Endothelial cell of umbilical vein (primary cell): ENCODE data around the gene GREB1. TPM values are rescaled to one million over a fixed set of nuclear protein-coding genes. Genes with fewer than 3 reads are reported as not detected.

ENCODE experiments used
- BruUV-seq: library from RNA; stranded (reverse); fragments of 400-500 nt; replicated peaks from 2 replicates; lab custom pipeline; 2021; lab: Mats Ljungman, UMichigan
- CTCF ChIA-PET: fragments of 300-600, 350-600 bp; sonication (Branson Sonifier 250); formaldehyde crosslinking; loops from one replicate; lab custom pipeline; 2021; ENCODE audit warnings: antibody characterized with exemption, inconsistent platforms; lab: Charles Lee
- POLR2A ChIA-PET: fragments of 300-600, 350-600 bp; sonication (Branson Sonifier 250); formaldehyde crosslinking; loops from one replicate; lab custom pipeline; 2021; ENCODE audit warnings: antibody characterized with exemption, inconsistent platforms; lab: Charles Lee
- DNase-seq: peaks from one replicate; pipeline ENCODE4 v3.0.0-alpha.2; 2011; ENCODE audit warnings: low read depth, low spot score
- FAIRE-seq: peaks from 2 replicates; lab custom pipeline; 2011; peaks lifted over from hg19 to GRCh38; lab: Jason Lieb, UNC
- H2AFZ ChIP-seq: 2 replicates; pipeline ENCODE4 v1.6.0; 2012; ENCODE audit warnings: low read depth, low read length, control low read depth, inconsistent platforms
- H3K27ac ChIP-seq: 2 replicates; pipeline ENCODE4 v1.5.1; 2011; ENCODE audit warnings: low read depth, mild to moderate bottlenecking, control low read depth, low read length, moderate library complexity; ENCODE audit not compliant: insufficient read depth
- H3K27me3 ChIP-seq, 2 experiments: 2 replicates each; pipeline versions ENCODE4 v1.6.0 to v1.6.1; 2011; ENCODE audit warnings: low read length in 2 of 2, mixed read lengths in 1 of 2; ENCODE audit not compliant: control insufficient read depth in 2 of 2, insufficient read depth in 2 of 2
- H3K36me3 ChIP-seq, 2 experiments: 2 replicates in 1 of 2; 3 replicates in 1 of 2; pipeline ENCODE4 v1.5.1; 2011; ENCODE audit warnings: low read length in 2 of 2, mild to moderate bottlenecking in 1 of 2, moderate library complexity in 1 of 2; ENCODE audit not compliant: control insufficient read depth in 2 of 2, insufficient read depth in 2 of 2; ENCODE audit errors: extremely low read depth in 1 of 2
- H3K4me1 ChIP-seq: 3 replicates; pipeline ENCODE4 v1.5.1; 2011; ENCODE audit warnings: mild to moderate bottlenecking, low read length; ENCODE audit not compliant: control insufficient read depth, insufficient read depth; ENCODE audit errors: extremely low read depth
- H3K4me2 ChIP-seq: 2 replicates; pipeline ENCODE4 v1.6.1; 2011; ENCODE audit warnings: low read length, control low read depth, mixed read lengths; ENCODE audit not compliant: insufficient read depth
- H3K4me3 ChIP-seq, 3 experiments: fragments of 200-600 bp in 1 of 3; sonication (generic), shearing (Covaris generic) in 1 of 3; replicated peaks in 1 of 3; 2 replicates each; pipeline ENCODE4 v1.5.1; 2011 to 2016; ENCODE audit warnings: control low read depth in 3 of 3, low read length in 3 of 3, mild to moderate bottlenecking in 2 of 3, inconsistent platforms in 1 of 3, low read depth in 1 of 3, moderate library complexity in 1 of 3; ENCODE audit not compliant: insufficient read depth in 1 of 3
- H3K79me2 ChIP-seq: 2 replicates; pipeline ENCODE4 v1.6.0; 2012; ENCODE audit warnings: low read length, inconsistent platforms; ENCODE audit not compliant: control insufficient read depth, insufficient read depth
- H3K9ac ChIP-seq: replicated peaks from 2 replicates; pipeline ENCODE3; 2011; ENCODE audit warnings: low read length, control low read depth; ENCODE audit not compliant: insufficient read depth; ENCODE audit errors: extremely low read depth
- H3K9me1 ChIP-seq: replicated peaks from 3 replicates; pipeline ENCODE4 v1.6.0; 2011; ENCODE audit warnings: mild to moderate bottlenecking, low read length; ENCODE audit not compliant: control insufficient read depth, insufficient read depth; ENCODE audit errors: extremely low read depth
- H3K9me3 ChIP-seq: replicated peaks from 2 replicates; pipeline ENCODE4 v1.5.1; 2012; ENCODE audit warnings: low read length, inconsistent platforms; ENCODE audit not compliant: control insufficient read depth, insufficient read depth
- H4K20me1 ChIP-seq: replicated peaks from 2 replicates; pipeline ENCODE3; 2011; ENCODE audit warnings: mild to moderate bottlenecking, low read length; ENCODE audit not compliant: control insufficient read depth, insufficient read depth; ENCODE audit errors: extremely low read depth
- CTCF ChIP-seq, 2 donors: IDR thresholded peaks; 1 replicate in 1 of 2; 2 replicates in 1 of 2; pipeline ENCODE4 v1.5.1; 2011; ENCODE audit warnings: low read length in 2 of 2, mild to moderate bottlenecking in 2 of 2, moderate library complexity in 2 of 2, control low read depth in 1 of 2, inconsistent platforms in 1 of 2, low read depth in 1 of 2; ENCODE audit not compliant: insufficient read depth in 1 of 2; ENCODE audit errors: extremely low read depth in 1 of 2
- EZH2 ChIP-seq: IDR thresholded peaks from 2 replicates; pipeline ENCODE4 v1.6.1; 2012; ENCODE audit warnings: borderline replicate concordance, low read depth, mild to moderate bottlenecking, moderate library complexity, low read length, inconsistent platforms; ENCODE audit not compliant: severe bottlenecking
- FOS ChIP-seq: IDR thresholded peaks from 2 replicates; pipeline ENCODE4 v1.6.1; 2011; ENCODE audit warnings: mild to moderate bottlenecking, low read length, moderate library complexity, borderline replicate concordance; ENCODE audit not compliant: insufficient read depth
- GATA2 ChIP-seq: IDR thresholded peaks from 2 replicates; pipeline ENCODE4 v1.7.0; 2011; ENCODE audit warnings: low read depth, mild to moderate bottlenecking, moderate library complexity, mixed read lengths, low read length; ENCODE audit not compliant: insufficient read length, insufficient read depth
- JUN ChIP-seq: IDR thresholded peaks from 2 replicates; pipeline ENCODE4 v1.6.1; 2011; ENCODE audit warnings: borderline replicate concordance, low read depth; ENCODE audit not compliant: insufficient read length, insufficient read depth
- MAX ChIP-seq: IDR thresholded peaks from 2 replicates; pipeline ENCODE4 v1.6.1; 2011; ENCODE audit not compliant: insufficient read depth, insufficient read length
- MYC ChIP-seq: IDR thresholded peaks from one replicate; pipeline ENCODE4 v1.6.1; 2011; ENCODE audit warnings: mild to moderate bottlenecking, low read depth, low read length
- POLR2A ChIP-seq: IDR thresholded peaks from 2 replicates; pipeline ENCODE4 v1.6.1; 2012; ENCODE audit warnings: low read depth, mild to moderate bottlenecking, control low read depth, low read length
- POLR2AphosphoS5 ChIP-seq: IDR thresholded peaks from 2 replicates; pipeline ENCODE4 v1.6.1; 2012; ENCODE audit warnings: low read depth, mild to moderate bottlenecking, control low read depth, low read length, moderate library complexity; ENCODE audit not compliant: insufficient read depth
- dilution Hi-C: fragments of 300-500 bp; cut with MboI; formaldehyde crosslinking; loops from one replicate; pipeline ENCODE4 v1.15.0; 2019; ENCODE audit warnings: low sequenced_read_pairs; ENCODE audit not compliant: extremely low pct_ligation_motif_present
- intact Hi-C: fragments of 100-400 bp; cut with micrococcal nuclease; formaldehyde crosslinking; loops from one replicate; pipeline ENCODE4 v1.10.0; 2022
- polyA plus RNA-seq, 4 experiments: library from polyadenylated mRNA; depleted of rRNA in 3 of 4; stranded (reverse) in 3 of 4; unstranded in 1 of 4; fragments of >200 nt; gene quantifications; 2 replicates each; pipeline versions ENCODE4 v1.2.1 to v1.2.3, GENCODE V29; 2011 to 2012; ENCODE audit warnings: missing spikeins in 1 of 4
- total RNA-seq: library from RNA; stranded (reverse); gene quantifications from 2 replicates; pipeline ENCODE4 v1.2.3, GENCODE V29; 2021

Gene GREB1
- total and polyA plus RNA-seq, 2 donors (not counting 3 experiments of a cell fraction or from before 2014, with no cell fraction given) = 0.17 to 0.58 TPM

GRCh38 chr2:11585071-11585470 is 51.2 kb downstream of the GREB1 start:
- BruUV-seq = no TSS peak
- Histone ChIP-seq H3K36me3 (no peaks in the 10 kb centered on the region), H3K27me3 (no peaks in the 10 kb centered on the region), H3K27ac (no peak overlapping the region), H3K4me2 (no peak overlapping the region), H3K9me3 (no peaks in the 10 kb centered on the region), H3K4me3 (no peak overlapping the region), H4K20me1 (no peaks in the 10 kb centered on the region), H3K4me1 (no peaks in the 10 kb centered on the region), H2AFZ (no peak overlapping the region), H3K79me2 (no peaks in the 10 kb centered on the region), H3K9ac (no peak overlapping the region), H3K9me1 (no peaks in the 10 kb centered on the region)
- dilution Hi-C loops = no loop called here
- DNase-seq = no peak
- intact Hi-C loops = loop anchor here (2.0 kb wide), 1 partner anchor 62 kb away; no protein-coding TSS in a partner anchor
- ChIA-PET POLR2A (no interaction called here), CTCF (interaction anchor here (0.8 to 9.0 kb wide), 19 partner anchors 17 to 770 kb away, joined by 3 to 247 read pairs (median 7); partner anchors contain the start of gene E2F6)
- TF ChIP-seq FOS (no peak), MYC (no peak), POLR2A (no peak), EZH2 (no peak), CTCF (IDR thresholded peaks at IDR 0.05; ENCODE audit: extremely low read depth in 1 of 2, insufficient read depth in 1 of 2, low read depth in 1 of 2, low read length in 2 of 2) (no peak), GATA2 (no peak), MAX (no peak), JUN (no peak), POLR2AphosphoS5 (no peak)
- FAIRE-seq = no peak
